Measurements from ENCODE around the gene BICDL1. TPM values are rescaled to one million over a fixed set of nuclear protein-coding genes. Genes with fewer than 3 reads are reported as not detected.

BICDL1 gene
- total RNA-seq, 1 donor from 2014 or later: 7.4 TPM

- Mint-ChIP-seq H3K9me3 (no peaks in the 10 kb centered on the region), H3K4me1 (ENCODE audit: unreplicated experiment) (no peaks in the 10 kb centered on the region), H3K27ac (peak overlapping the region; percentile 65), H3K27me3 (no peaks in the 10 kb centered on the region), H3K36me3 (peaks cover 22% of the 10 kb centered on the region), H3K4me3 (no peak overlapping the region)
- TF ChIP-seq, protein P1, sequence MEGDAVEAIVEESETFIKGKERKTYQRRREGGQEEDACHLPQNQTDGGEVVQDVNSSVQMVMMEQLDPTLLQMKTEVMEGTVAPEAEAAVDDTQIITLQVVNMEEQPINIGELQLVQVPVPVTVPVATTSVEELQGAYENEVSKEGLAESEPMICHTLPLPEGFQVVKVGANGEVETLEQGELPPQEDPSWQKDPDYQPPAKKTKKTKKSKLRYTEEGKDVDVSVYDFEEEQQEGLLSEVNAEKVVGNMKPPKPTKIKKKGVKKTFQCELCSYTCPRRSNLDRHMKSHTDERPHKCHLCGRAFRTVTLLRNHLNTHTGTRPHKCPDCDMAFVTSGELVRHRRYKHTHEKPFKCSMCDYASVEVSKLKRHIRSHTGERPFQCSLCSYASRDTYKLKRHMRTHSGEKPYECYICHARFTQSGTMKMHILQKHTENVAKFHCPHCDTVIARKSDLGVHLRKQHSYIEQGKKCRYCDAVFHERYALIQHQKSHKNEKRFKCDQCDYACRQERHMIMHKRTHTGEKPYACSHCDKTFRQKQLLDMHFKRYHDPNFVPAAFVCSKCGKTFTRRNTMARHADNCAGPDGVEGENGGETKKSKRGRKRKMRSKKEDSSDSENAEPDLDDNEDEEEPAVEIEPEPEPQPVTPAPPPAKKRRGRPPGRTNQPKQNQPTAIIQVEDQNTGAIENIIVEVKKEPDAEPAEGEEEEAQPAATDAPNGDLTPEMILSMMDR (conservative IDR thresholded peaks at IDR 0.05): no peak
- no peak for DNase-seq (ENCODE audit: extremely low spot score, unreplicated experiment)
Observed at GRCh38 chr12:120136093-120136770, 147.2 kb downstream of the BICDL1 start.

GRCh38 chr12:120137833-120138232 lies 148.8 kb downstream of the BICDL1 start:
- H3K36me3 Mint-ChIP-seq: peaks cover 25% of the 10 kb centered on the region
- H3K4me1 Mint-ChIP-seq (ENCODE audit: unreplicated experiment): no peaks in the 10 kb centered on the region
- DNase-seq (ENCODE audit: extremely low spot score, unreplicated experiment): no peak
- H3K9me3 Mint-ChIP-seq: no peaks in the 10 kb centered on the region
- H3K4me3 Mint-ChIP-seq: no peak overlapping the region
- TF ChIP-seq, protein P1 (conservative IDR thresholded peaks at IDR 0.05): no peak
- no peak overlapping the region for H3K27ac Mint-ChIP-seq
- H3K27me3 Mint-ChIP-seq: no peaks in the 10 kb centered on the region

DNA sequence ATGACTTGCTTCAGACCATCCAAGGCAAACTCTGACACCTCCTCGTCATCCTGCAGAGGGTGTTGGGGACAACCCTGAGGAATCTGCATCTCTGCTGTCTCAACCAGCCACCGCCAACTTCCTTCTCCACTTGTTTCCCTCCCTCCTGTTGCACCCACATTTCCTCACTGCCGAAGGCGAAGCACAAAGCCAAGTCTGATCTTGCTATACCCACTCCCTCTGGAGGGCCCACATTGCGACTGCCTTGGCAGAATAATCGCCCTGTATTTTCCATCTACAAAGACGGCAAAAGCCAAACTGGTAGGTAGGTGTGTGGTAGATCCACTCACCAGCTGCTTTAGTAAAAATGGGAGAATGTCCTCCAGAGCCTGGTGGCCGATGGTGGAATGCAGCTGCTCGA lies 149.3 kb downstream of the BICDL1 start:
- no peak for DNase-seq (ENCODE audit: extremely low spot score, unreplicated experiment)
- no peak overlapping the region for H3K27ac Mint-ChIP-seq
- peaks cover 25% of the 10 kb centered on the region for H3K36me3 Mint-ChIP-seq
- H3K4me1 Mint-ChIP-seq (ENCODE audit: unreplicated experiment): no peaks in the 10 kb centered on the region
- TF ChIP-seq, protein P1 (conservative IDR thresholded peaks at IDR 0.05): no peak
- no peaks in the 10 kb centered on the region for H3K27me3 Mint-ChIP-seq
- no peak overlapping the region for H3K4me3 Mint-ChIP-seq
- H3K9me3 Mint-ChIP-seq: no peaks in the 10 kb centered on the region

- Mint-ChIP-seq H3K27me3 (no peaks in the 10 kb centered on the region), H3K36me3 (peaks cover 25% of the 10 kb centered on the region), H3K4me1 (ENCODE audit: unreplicated experiment) (no peaks in the 10 kb centered on the region), H3K9me3 (no peaks in the 10 kb centered on the region), H3K4me3 (no peak overlapping the region), H3K27ac (no peak overlapping the region)
- DNase-seq (ENCODE audit: extremely low spot score, unreplicated experiment): no peak
- TF ChIP-seq, protein P1 (conservative IDR thresholded peaks at IDR 0.05): no peak
Observed at GRCh38 chr12:120139958-120140357, 150.9 kb downstream of the BICDL1 start.

DNA sequence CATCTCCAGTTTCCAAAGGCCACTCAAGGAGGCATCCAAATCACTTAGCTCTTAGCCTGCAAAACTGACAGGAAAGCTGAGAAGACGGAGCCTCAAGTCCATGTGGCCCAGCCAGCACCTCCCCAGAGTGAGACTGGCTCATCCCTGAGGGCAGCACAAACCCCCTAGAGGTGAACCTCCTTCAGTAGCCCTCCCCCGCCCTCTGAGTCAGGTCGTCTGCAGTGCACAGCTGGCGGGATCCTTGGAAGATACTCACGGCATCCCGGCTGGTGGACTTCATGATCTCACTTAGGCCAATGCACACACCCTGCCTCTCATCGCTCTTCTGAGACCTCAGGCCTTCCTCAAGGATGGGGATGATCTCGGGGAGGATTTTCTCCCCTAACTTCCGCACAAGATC lies 151.6 kb downstream of the BICDL1 start:
- H3K4me1 Mint-ChIP-seq (ENCODE audit: unreplicated experiment): no peaks in the 10 kb centered on the region
- H3K9me3 Mint-ChIP-seq: no peaks in the 10 kb centered on the region
- TF ChIP-seq, protein P1 (conservative IDR thresholded peaks at IDR 0.05): no peak
- no peak overlapping the region for H3K4me3 Mint-ChIP-seq
- no peaks in the 10 kb centered on the region for H3K27me3 Mint-ChIP-seq
- peaks cover 25% of the 10 kb centered on the region for H3K36me3 Mint-ChIP-seq
- DNase-seq (ENCODE audit: extremely low spot score, unreplicated experiment): no peak
- H3K27ac Mint-ChIP-seq: no peak overlapping the region
